Measurements from ENCODE around the gene C19orf67.

DNA sequence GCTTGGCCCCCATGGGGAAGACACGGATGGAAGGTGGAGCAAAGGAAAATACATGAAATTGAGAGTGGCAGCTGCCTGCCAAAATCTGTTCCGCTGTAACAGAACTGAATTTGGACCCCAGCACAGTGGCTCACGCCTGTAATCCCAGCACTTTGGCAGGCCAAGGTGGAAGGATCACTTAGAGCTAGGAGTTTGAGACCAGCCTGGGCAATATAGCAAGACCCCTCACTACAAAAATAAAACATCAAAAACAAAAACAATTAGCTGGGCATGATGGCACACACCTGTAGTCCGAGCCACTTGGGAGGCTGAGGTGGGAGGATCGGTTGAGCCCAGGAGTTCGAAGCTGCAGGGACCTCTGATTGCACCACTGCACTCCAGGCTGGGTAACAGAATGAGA is 33.1 kb downstream of the C19orf67 start:
- TF ChIP-seq, protein P1, sequence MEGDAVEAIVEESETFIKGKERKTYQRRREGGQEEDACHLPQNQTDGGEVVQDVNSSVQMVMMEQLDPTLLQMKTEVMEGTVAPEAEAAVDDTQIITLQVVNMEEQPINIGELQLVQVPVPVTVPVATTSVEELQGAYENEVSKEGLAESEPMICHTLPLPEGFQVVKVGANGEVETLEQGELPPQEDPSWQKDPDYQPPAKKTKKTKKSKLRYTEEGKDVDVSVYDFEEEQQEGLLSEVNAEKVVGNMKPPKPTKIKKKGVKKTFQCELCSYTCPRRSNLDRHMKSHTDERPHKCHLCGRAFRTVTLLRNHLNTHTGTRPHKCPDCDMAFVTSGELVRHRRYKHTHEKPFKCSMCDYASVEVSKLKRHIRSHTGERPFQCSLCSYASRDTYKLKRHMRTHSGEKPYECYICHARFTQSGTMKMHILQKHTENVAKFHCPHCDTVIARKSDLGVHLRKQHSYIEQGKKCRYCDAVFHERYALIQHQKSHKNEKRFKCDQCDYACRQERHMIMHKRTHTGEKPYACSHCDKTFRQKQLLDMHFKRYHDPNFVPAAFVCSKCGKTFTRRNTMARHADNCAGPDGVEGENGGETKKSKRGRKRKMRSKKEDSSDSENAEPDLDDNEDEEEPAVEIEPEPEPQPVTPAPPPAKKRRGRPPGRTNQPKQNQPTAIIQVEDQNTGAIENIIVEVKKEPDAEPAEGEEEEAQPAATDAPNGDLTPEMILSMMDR (IDR thresholded peaks at IDR 0.05) = no peak
- TF ChIP-seq POLR2A (IDR thresholded peaks at IDR 0.05) = no peak
